ENCODE measurements around the gene SULF2. TPM values are rescaled to one million over a fixed set of nuclear protein-coding genes. Genes with fewer than 3 reads are reported as not detected.

Gene SULF2
- total and polyA plus RNA-seq, 2 of the 13 experiments (the other 11 are each of a cell fraction or from before 2014, with no cell fraction given) = 7.2 to 50.9 TPM

- H3K4me2 ChIP-seq (ENCODE audit: low read depth, low read length) = no peak overlapping the region
- H2AFZ ChIP-seq (ENCODE audit: low read length) = no peak overlapping the region
- H3K27ac ChIP-seq (ENCODE audit: extremely low read length, insufficient read depth, low read length) = no peak overlapping the region
- no peak overlapping the region for H3K9ac ChIP-seq (ENCODE audit: insufficient read depth, low read depth, low read length)
- TF ChIP-seq CEBPG (CRISPR knock-in tag; IDR thresholded peaks at IDR 0.05) (peak; percentile 11; the same call in 1 of the 2 replicates), HNRNPH1 (optimal IDR thresholded peaks at IDR 0.05; ENCODE audit: low read depth, low read length) (no peak), ZNF781 (CRISPR knock-in tag; IDR thresholded peaks at IDR 0.05; ENCODE audit: borderline replicate concordance, not compliant biosample characterization) (no peak), MAX (IDR thresholded peaks at IDR 0.05) (no peak), MBNL3 (CRISPR knock-in tag; conservative IDR thresholded peaks at IDR 0.05) (no peak), ATF7 (IDR thresholded peaks at IDR 0.05) (peak; percentile 68), ATF7 (CRISPR knock-in tag; IDR thresholded peaks at IDR 0.05) (no peak), CEBPB (IDR thresholded peaks at IDR 0.05; ENCODE audit: borderline replicate concordance, low read depth, low read length) (peak; percentile 57; the same call in 1 of the 2 replicates)
- POLR2A ChIA-PET = no interaction called here
- H3K9me3 ChIP-seq (ENCODE audit: low read length) = no peaks in the 10 kb centered on the region
- CTCF ChIA-PET (ENCODE audit: low intra/inter-chr PET ratio, low total read pairs) = no interaction called here
- no peaks in the 10 kb centered on the region for H3K4me1 ChIP-seq (ENCODE audit: insufficient read depth, low read length)
- 94% methylated on average over 3 of the region's 3 CpGs for WGBS (ENCODE audit: low lambda C conversion rate)
- ATAC-seq (no peak), DNase-seq (ENCODE audit: low spot score) (no peak), FAIRE-seq (no peak)
- intact Hi-C loops (cut with micrococcal nuclease; ENCODE audit: unreplicated experiment) = no loop called here
- no peaks in the 10 kb centered on the region for H3K79me2 ChIP-seq (ENCODE audit: insufficient read depth, low read length)
- BruUV-seq (replicated peaks) = no TSS peak
- H3K36me3 ChIP-seq (replicated peaks in 1 of 2; ENCODE audit: control insufficient read depth in 1 of 2, insufficient read depth in 2 of 2, low read length in 2 of 2) = peaks cover 30 to 85% of the 10 kb centered on the region in 2 experiments
- H3K4me3 ChIP-seq (replicated peaks in 1 of 3; ENCODE audit: insufficient read depth in 1 of 3, low read depth in 2 of 3, low read length in 3 of 3) = no peak overlapping the region
- no peaks in the 10 kb centered on the region for H4K20me1 ChIP-seq (ENCODE audit: insufficient read depth, low read length)
- H3K27me3 ChIP-seq (ENCODE audit: control insufficient read depth in 1 of 2, insufficient read depth in 2 of 2, low read length in 2 of 2) = no peaks in the 10 kb centered on the region
- in situ Hi-C loops (cut with HindIII; ENCODE audit: extremely low pct_ligation_motif_present, low pct_unique_long_range_greater_than_20kb) = no loop called here
Observed at GRCh38 chr20:47652301-47652700, 133.0 kb downstream of the SULF2 start.

GRCh38 chr20:47648943-47649342 lies 136.3 kb downstream of the SULF2 start:
- Histone ChIP-seq H2AFZ (ENCODE audit: low read length) (no peak overlapping the region), H3K9me3 (ENCODE audit: low read length) (no peaks in the 10 kb centered on the region), H3K4me3 (replicated peaks in 1 of 3; ENCODE audit: insufficient read depth in 1 of 3, low read depth in 2 of 3, low read length in 3 of 3) (no peak overlapping the region), H3K27ac (ENCODE audit: extremely low read length, insufficient read depth, low read length) (no peak overlapping the region), H3K27me3 (ENCODE audit: control insufficient read depth in 1 of 2, insufficient read depth in 2 of 2, low read length in 2 of 2) (no peaks in the 10 kb centered on the region), H3K4me1 (ENCODE audit: insufficient read depth, low read length) (no peaks in the 10 kb centered on the region), H3K79me2 (ENCODE audit: insufficient read depth, low read length) (no peaks in the 10 kb centered on the region), H3K36me3 (replicated peaks in 1 of 2; ENCODE audit: control insufficient read depth in 1 of 2, insufficient read depth in 2 of 2, low read length in 2 of 2) (peaks cover 42 to 85% of the 10 kb centered on the region in 2 experiments), H3K9ac (ENCODE audit: insufficient read depth, low read depth, low read length) (no peak overlapping the region), H3K4me2 (ENCODE audit: low read depth, low read length) (no peak overlapping the region), H4K20me1 (ENCODE audit: insufficient read depth, low read length) (no peaks in the 10 kb centered on the region)
- intact Hi-C loops (cut with micrococcal nuclease; ENCODE audit: unreplicated experiment) (no loop called here), in situ Hi-C loops (cut with HindIII; ENCODE audit: extremely low pct_ligation_motif_present, low pct_unique_long_range_greater_than_20kb) (no loop called here)
- BruUV-seq (replicated peaks) = no TSS peak
- POLR2A ChIA-PET = no interaction called here
- ATAC-seq = no peak
- FAIRE-seq = no peak
- CTCF ChIA-PET (ENCODE audit: low intra/inter-chr PET ratio, low total read pairs) = no interaction called here
- 96% methylated on average over 6 of the region's 6 CpGs for WGBS (ENCODE audit: low lambda C conversion rate)
- no peak for DNase-seq (ENCODE audit: low spot score)
- TF ChIP-seq BCLAF1 (IDR thresholded peaks at IDR 0.05) (no peak), ZNF513 (CRISPR knock-in tag; conservative IDR thresholded peaks at IDR 0.05) (no peak), MED1 (CRISPR knock-in tag; IDR thresholded peaks at IDR 0.05) (no peak)

All from HepG2 (cell line).